AG04449 (cell line): ENCODE results near the gene MMAA.

Source experiments
- CTCF ChIA-PET: fragments of 350-600 bp; formaldehyde crosslinking; extraction: SDS; loops from one replicate; lab custom pipeline; 2021; ENCODE audit warnings: antibody characterized with exemption; lab: Yijun Ruan, JAX
- POLR2A ChIA-PET: fragments of 400-600, 350-600 bp; formaldehyde crosslinking; extraction: SDS; loops from one replicate; lab custom pipeline; 2020; ENCODE audit warnings: antibody characterized with exemption, inconsistent platforms; lab: Yijun Ruan, JAX
- DNase-seq: peaks from one replicate; pipeline ENCODE4 v3.0.0-alpha.2; 2010; ENCODE audit warnings: low read depth, low spot score
- H3K4me3 ChIP-seq: 2 replicates; pipeline ENCODE4 v1.5.1; 2011; ENCODE audit warnings: low read depth, mild to moderate bottlenecking, control low read depth, low read length
- TF ChIP-seq, protein P1 (sequence below): IDR thresholded peaks from one replicate; pipeline ENCODE4 v1.5.1; 2011; ENCODE audit warnings: mild to moderate bottlenecking, moderate library complexity, low read length, control low read depth, inconsistent platforms; ENCODE audit not compliant: insufficient read depth; ENCODE audit errors: missing control alignments

The MMAA gene

GRCh38 chr4:145589916-145590702 lies 29.1 kb upstream of the MMAA start:
- ChIA-PET CTCF (interaction anchor here (1.2 to 2.9 kb wide), 2 partner anchors 19 to 374 kb away, joined by 6 to 9 read pairs; no protein-coding TSS in a partner anchor), POLR2A (no interaction called here)
- DNase-seq, result no peak
- TF ChIP-seq, protein P1, sequence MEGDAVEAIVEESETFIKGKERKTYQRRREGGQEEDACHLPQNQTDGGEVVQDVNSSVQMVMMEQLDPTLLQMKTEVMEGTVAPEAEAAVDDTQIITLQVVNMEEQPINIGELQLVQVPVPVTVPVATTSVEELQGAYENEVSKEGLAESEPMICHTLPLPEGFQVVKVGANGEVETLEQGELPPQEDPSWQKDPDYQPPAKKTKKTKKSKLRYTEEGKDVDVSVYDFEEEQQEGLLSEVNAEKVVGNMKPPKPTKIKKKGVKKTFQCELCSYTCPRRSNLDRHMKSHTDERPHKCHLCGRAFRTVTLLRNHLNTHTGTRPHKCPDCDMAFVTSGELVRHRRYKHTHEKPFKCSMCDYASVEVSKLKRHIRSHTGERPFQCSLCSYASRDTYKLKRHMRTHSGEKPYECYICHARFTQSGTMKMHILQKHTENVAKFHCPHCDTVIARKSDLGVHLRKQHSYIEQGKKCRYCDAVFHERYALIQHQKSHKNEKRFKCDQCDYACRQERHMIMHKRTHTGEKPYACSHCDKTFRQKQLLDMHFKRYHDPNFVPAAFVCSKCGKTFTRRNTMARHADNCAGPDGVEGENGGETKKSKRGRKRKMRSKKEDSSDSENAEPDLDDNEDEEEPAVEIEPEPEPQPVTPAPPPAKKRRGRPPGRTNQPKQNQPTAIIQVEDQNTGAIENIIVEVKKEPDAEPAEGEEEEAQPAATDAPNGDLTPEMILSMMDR, result no peak
- no peak overlapping the region for H3K4me3 ChIP-seq

DNA sequence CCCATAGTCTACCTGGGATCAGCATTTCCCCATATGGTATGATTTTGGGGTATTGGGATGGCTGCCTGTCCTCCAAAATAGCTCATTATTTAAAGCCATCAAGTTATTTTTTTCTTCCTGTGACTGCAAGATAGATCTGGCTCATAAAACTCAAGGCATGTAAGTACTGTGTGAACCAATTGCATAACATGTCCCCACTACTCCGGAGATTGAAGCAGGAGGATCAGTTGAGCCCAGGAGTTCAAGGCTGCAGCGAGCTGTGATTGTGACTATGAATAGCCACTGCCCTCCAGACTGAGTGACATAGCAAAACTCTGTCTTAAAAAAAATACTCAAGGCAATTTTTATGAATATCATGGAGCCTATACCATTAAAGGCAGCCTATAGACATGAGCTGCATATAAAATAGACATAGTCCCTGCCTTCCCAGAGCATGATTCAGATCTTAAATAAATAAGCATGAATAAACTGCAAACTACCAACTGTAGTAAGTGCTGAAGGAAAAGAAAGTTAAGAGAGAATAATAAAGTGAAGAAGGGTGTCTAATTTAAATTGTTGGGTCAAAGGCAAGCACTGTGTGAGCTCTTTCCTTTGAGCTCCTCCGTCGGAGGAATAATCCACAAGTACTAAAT lies 16.9 kb upstream of the MMAA start:
- CTCF ChIA-PET, result interaction anchor here (0.5 to 2.8 kb wide), 9 partner anchors 7 to 447 kb away, joined by 3 to 18 read pairs (median 3); no protein-coding TSS in a partner anchor
- DNase-seq, result no peak
- POLR2A ChIA-PET, result no interaction called here
- TF ChIP-seq, protein P1, result no peak
- no peak overlapping the region for H3K4me3 ChIP-seq

- H3K4me3 ChIP-seq, result no peak overlapping the region
- POLR2A ChIA-PET, result no interaction called here
- no peak for DNase-seq
- TF ChIP-seq, protein P1, result no peak
- CTCF ChIA-PET, result interaction anchor here (1.0 to 2.7 kb wide), 3 partner anchors 11 to 389 kb away, joined by 4 to 7 read pairs (median 5); no protein-coding TSS in a partner anchor
Measured at GRCh38 chr4:145605941-145606340, 13.2 kb upstream of the MMAA start.

- TF ChIP-seq, protein P1, result peak; percentile 70
- DNase-seq, result no peak
- ChIA-PET CTCF (interaction anchor here (0.6 to 2.3 kb wide), 45 partner anchors 8 to 503 kb away, joined by 3 to 121 read pairs (median 4); partner anchors contain the start of genes MMAA and OTUD4), POLR2A (no interaction called here)
- H3K4me3 ChIP-seq, result no peak overlapping the region
Measured at GRCh38 chr4:145609481-145610427, 9.4 kb upstream of the MMAA start.

- CTCF ChIA-PET, result interaction anchor here (2.5 kb wide), 1 partner anchor 396 kb away, joined by 43 read pairs; no protein-coding TSS in a partner anchor
- H3K4me3 ChIP-seq, result no peak overlapping the region
- DNase-seq, result no peak
- POLR2A ChIA-PET, result no interaction called here
- TF ChIP-seq, protein P1, result no peak
Measured at GRCh38 chr4:145613566-145614232, 5.5 kb upstream of the MMAA start.
